ENCODE measurements around the gene TBCK. TPM values are rescaled to one million over a fixed set of nuclear protein-coding genes. Genes with fewer than 3 reads are reported as not detected.

Gene TBCK
- polyA plus RNA-seq, 1 experiment: 36.3 TPM

- no peak for DNase-seq (ENCODE audit: low read depth)
- Histone ChIP-seq H3K4me3 (ENCODE audit: low read depth, low read length) (no peak overlapping the region), H3K36me3 (ENCODE audit: control insufficient read depth, insufficient read depth, low read length) (peaks cover 3% of the 10 kb centered on the region), H3K27me3 (ENCODE audit: control insufficient read depth, insufficient read depth, low read length) (no peaks in the 10 kb centered on the region)
- ChIA-PET CTCF (interaction anchor here (1.2 to 1.4 kb wide), 2 partner anchors 11 to 211 kb away, joined by 4 read pairs; no protein-coding TSS in a partner anchor), POLR2A (no interaction called here)
- TF ChIP-seq CTCF (IDR thresholded peaks at IDR 0.05; ENCODE audit: insufficient read depth, low read depth, low read length): no peak
Measured at GRCh38 chr4:106291678-106292077, 24.3 kb downstream of the TBCK start.

- no peak for DNase-seq (ENCODE audit: low read depth)
- POLR2A ChIA-PET: no interaction called here
- TF ChIP-seq CTCF (IDR thresholded peaks at IDR 0.05; ENCODE audit: insufficient read depth, low read depth, low read length): no peak
- CTCF ChIA-PET: interaction anchor here (1.6 kb wide), 1 partner anchor 12 kb away, joined by 6 read pairs; no protein-coding TSS in a partner anchor
- Histone ChIP-seq H3K36me3 (ENCODE audit: control insufficient read depth, insufficient read depth, low read length) (peaks cover 3% of the 10 kb centered on the region), H3K4me3 (ENCODE audit: low read depth, low read length) (no peak overlapping the region), H3K27me3 (ENCODE audit: control insufficient read depth, insufficient read depth, low read length) (no peaks in the 10 kb centered on the region)
Measured at GRCh38 chr4:106289737-106290136, 26.3 kb downstream of the TBCK start.

- POLR2A ChIA-PET: no interaction called here
- peak; percentile 60 for DNase-seq (ENCODE audit: low read depth)
- CTCF ChIA-PET: interaction anchor here (1.2 kb wide), 1 partner anchor 18 kb away, joined by 3 read pairs; no protein-coding TSS in a partner anchor
- H3K36me3 ChIP-seq (ENCODE audit: control insufficient read depth, insufficient read depth, low read length): no peaks in the 10 kb centered on the region
- no peak for TF ChIP-seq CTCF (IDR thresholded peaks at IDR 0.05; ENCODE audit: insufficient read depth, low read depth, low read length)
- H3K27me3 ChIP-seq (ENCODE audit: control insufficient read depth, insufficient read depth, low read length): no peaks in the 10 kb centered on the region
- no peak overlapping the region for H3K4me3 ChIP-seq (ENCODE audit: low read depth, low read length)
Measured at GRCh38 chr4:106287353-106287969, 28.5 kb downstream of the TBCK start.

- Histone ChIP-seq H3K36me3 (ENCODE audit: control insufficient read depth, insufficient read depth, low read length) (no peaks in the 10 kb centered on the region), H3K27me3 (ENCODE audit: control insufficient read depth, insufficient read depth, low read length) (no peaks in the 10 kb centered on the region), H3K4me3 (ENCODE audit: low read depth, low read length) (no peak overlapping the region)
- DNase-seq (ENCODE audit: low read depth): no peak
- CTCF ChIA-PET: interaction anchor here (1.2 kb wide), 1 partner anchor 17 kb away, joined by 3 read pairs; no protein-coding TSS in a partner anchor
- TF ChIP-seq CTCF (IDR thresholded peaks at IDR 0.05; ENCODE audit: insufficient read depth, low read depth, low read length): no peak
- POLR2A ChIA-PET: no interaction called here
Measured at GRCh38 chr4:106286611-106287010, 29.4 kb downstream of the TBCK start.

- DNase-seq (ENCODE audit: low read depth): no peak
- H3K4me3 ChIP-seq (ENCODE audit: low read depth, low read length): no peak overlapping the region
- H3K27me3 ChIP-seq (ENCODE audit: control insufficient read depth, insufficient read depth, low read length): no peaks in the 10 kb centered on the region
- CTCF ChIA-PET: no interaction called here
- TF ChIP-seq CTCF (IDR thresholded peaks at IDR 0.05; ENCODE audit: insufficient read depth, low read depth, low read length): no peak
- POLR2A ChIA-PET: no interaction called here
- no peaks in the 10 kb centered on the region for H3K36me3 ChIP-seq (ENCODE audit: control insufficient read depth, insufficient read depth, low read length)
Measured at GRCh38 chr4:106284227-106284626, 31.8 kb downstream of the TBCK start.

Data from BJ (cell line).